ENCODE measurements around the gene HOXD11. TPM values are rescaled to one million over a fixed set of nuclear protein-coding genes. Genes with fewer than 3 reads are reported as not detected.

Gene HOXD11
- total RNA-seq, 2 experiments from 2014 or later, result not detected

- H3K27ac Mint-ChIP-seq, result peak overlapping the region; percentile 66
- H3K36me3 Mint-ChIP-seq, result peaks cover 4% of the 10 kb centered on the region
- no peaks in the 10 kb centered on the region for H3K9me3 Mint-ChIP-seq (ENCODE audit: low read depth)
- DNase-seq, result no peak
- no peak for ATAC-seq
- peaks cover 89% of the 10 kb centered on the region for H3K27me3 Mint-ChIP-seq
- peaks cover 10% of the 10 kb centered on the region for H3K4me1 Mint-ChIP-seq
- peak overlapping the region; percentile 39 for H3K4me3 Mint-ChIP-seq
- CTCF ChIA-PET, result interaction anchor here (0.9 to 3.5 kb wide), 12 partner anchors 8 to 1020 kb away, joined by 3 to 32 read pairs (median 7); no protein-coding TSS in a partner anchor
Observed at GRCh38 chr2:176128172-176128981, 21.3 kb downstream of the HOXD11 start.

- CTCF ChIA-PET, result interaction anchor here (1.0 to 3.5 kb wide), 2 partner anchors 9 to 325 kb away, joined by 3 to 24 read pairs; no protein-coding TSS in a partner anchor
- peak within 1 kb of the TSS; percentile 39 for H3K4me3 Mint-ChIP-seq
- H3K4me1 Mint-ChIP-seq, result peaks cover 10% of the 10 kb centered on the region
- H3K27me3 Mint-ChIP-seq, result peaks cover 89% of the 10 kb centered on the region
- DNase-seq, result no peak
- no peaks in the 10 kb centered on the region for H3K9me3 Mint-ChIP-seq (ENCODE audit: low read depth)
- ATAC-seq, result no peak
- peak within 1 kb of the TSS; percentile 68 for H3K27ac Mint-ChIP-seq
- H3K36me3 Mint-ChIP-seq, result peaks cover 4% of the 10 kb centered on the region
Observed at GRCh38 chr2:176128982-176129796, 22.1 kb downstream of the HOXD11 start, which contains the start of gene HOXD8. Gene HOXD8, plus strand, starts transcription at chr2:176129705. Its CDS starts 662 bp downstream, at chr2:176130367.

GRCh38 chr2:176129813-176130146, 22.7 kb downstream of the HOXD11 start:
- Mint-ChIP-seq H3K27me3 (peaks cover 89% of the 10 kb centered on the region), H3K4me3 (no peak overlapping the region), H3K9me3 (ENCODE audit: low read depth) (no peaks in the 10 kb centered on the region), H3K27ac (no peak overlapping the region), H3K4me1 (peaks cover 10% of the 10 kb centered on the region), H3K36me3 (peaks cover 4% of the 10 kb centered on the region)
- CTCF ChIA-PET, result interaction anchor here (1.0 to 1.4 kb wide), 2 partner anchors 9 to 507 kb away, joined by 3 read pairs; no protein-coding TSS in a partner anchor
- no peak for ATAC-seq
- DNase-seq, result no peak

- no peaks in the 10 kb centered on the region for H3K9me3 Mint-ChIP-seq (ENCODE audit: low read depth)
- no peak overlapping the region for H3K4me3 Mint-ChIP-seq
- no peak for ATAC-seq
- peak overlapping the region; percentile 74 for H3K27ac Mint-ChIP-seq
- peaks cover 89% of the 10 kb centered on the region for H3K27me3 Mint-ChIP-seq
- CTCF ChIA-PET, result interaction anchor here (0.9 to 2.6 kb wide), 6 partner anchors 10 to 684 kb away, joined by 3 to 12 read pairs (median 3); no protein-coding TSS in a partner anchor
- peaks cover 4% of the 10 kb centered on the region for H3K36me3 Mint-ChIP-seq
- H3K4me1 Mint-ChIP-seq, result peaks cover 10% of the 10 kb centered on the region
- DNase-seq, result no peak
Observed at GRCh38 chr2:176130147-176130956, 23.3 kb downstream of the HOXD11 start.

DNA sequence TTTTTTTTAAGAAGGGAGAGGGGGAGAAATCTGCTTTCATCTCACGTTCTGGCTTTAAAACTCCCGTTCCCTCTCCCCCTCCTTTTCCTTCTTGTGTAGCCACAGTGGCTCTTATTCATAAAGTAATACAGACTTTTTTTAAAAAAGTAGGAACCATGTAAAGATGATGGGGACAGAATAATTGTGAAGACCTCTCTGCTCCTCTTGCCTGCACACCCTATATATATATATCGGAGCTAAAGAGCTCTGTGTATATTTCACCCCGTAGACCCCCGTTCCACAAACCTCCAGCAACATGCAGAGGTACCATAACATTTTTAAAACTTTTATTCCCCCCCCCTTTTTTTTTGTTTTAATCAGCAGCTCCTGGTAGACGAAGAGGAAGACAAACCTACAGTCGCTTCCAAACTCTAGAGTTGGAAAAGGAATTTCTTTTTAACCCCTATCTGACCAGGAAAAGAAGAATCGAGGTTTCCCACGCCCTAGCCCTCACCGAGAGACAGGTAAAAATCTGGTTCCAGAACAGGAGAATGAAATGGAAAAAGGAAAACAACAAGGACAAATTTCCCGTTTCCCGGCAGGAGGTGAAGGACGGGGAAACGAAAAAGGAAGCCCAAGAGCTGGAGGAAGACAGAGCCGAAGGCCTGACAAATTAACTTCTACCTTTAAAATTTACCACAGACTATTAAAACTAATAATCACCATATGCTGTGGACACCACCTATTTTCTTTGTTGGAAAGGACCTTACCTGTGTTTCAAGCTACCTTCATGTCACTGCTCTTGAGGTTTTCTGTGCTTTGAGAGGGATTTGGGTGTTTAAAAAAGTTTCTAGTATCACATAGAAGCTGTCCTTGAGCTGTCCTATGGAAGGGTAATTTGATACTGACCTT, 24.1 kb downstream of the HOXD11 start:
- DNase-seq, result no peak
- H3K27me3 Mint-ChIP-seq, result peaks cover 89% of the 10 kb centered on the region
- H3K36me3 Mint-ChIP-seq, result peaks cover 4% of the 10 kb centered on the region
- CTCF ChIA-PET, result interaction anchor here (0.8 to 2.8 kb wide), 14 partner anchors 9 to 1017 kb away, joined by 3 to 12 read pairs (median 4); no protein-coding TSS in a partner anchor
- no peak for ATAC-seq
- no peaks in the 10 kb centered on the region for H3K9me3 Mint-ChIP-seq (ENCODE audit: low read depth)
- H3K4me1 Mint-ChIP-seq, result peaks cover 15% of the 10 kb centered on the region
- H3K27ac Mint-ChIP-seq, result peak overlapping the region; percentile 74
- no peak overlapping the region for H3K4me3 Mint-ChIP-seq

DNA sequence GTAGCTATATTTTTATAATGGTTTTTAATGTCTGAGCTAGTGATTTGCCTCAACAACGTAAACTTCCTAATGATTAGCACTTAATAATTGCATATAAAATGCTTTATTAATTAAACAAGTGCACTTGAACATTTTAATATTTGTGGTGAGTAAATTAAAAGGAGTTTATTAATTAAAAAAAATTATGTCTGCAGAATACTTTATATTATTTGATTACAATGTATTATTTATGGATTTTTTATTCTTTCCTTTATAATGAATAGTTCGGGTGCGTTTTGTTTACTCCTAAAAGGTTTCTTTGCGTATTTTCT, 24.7 kb downstream of the HOXD11 start:
- H3K27ac Mint-ChIP-seq, result no peak overlapping the region

DNA sequence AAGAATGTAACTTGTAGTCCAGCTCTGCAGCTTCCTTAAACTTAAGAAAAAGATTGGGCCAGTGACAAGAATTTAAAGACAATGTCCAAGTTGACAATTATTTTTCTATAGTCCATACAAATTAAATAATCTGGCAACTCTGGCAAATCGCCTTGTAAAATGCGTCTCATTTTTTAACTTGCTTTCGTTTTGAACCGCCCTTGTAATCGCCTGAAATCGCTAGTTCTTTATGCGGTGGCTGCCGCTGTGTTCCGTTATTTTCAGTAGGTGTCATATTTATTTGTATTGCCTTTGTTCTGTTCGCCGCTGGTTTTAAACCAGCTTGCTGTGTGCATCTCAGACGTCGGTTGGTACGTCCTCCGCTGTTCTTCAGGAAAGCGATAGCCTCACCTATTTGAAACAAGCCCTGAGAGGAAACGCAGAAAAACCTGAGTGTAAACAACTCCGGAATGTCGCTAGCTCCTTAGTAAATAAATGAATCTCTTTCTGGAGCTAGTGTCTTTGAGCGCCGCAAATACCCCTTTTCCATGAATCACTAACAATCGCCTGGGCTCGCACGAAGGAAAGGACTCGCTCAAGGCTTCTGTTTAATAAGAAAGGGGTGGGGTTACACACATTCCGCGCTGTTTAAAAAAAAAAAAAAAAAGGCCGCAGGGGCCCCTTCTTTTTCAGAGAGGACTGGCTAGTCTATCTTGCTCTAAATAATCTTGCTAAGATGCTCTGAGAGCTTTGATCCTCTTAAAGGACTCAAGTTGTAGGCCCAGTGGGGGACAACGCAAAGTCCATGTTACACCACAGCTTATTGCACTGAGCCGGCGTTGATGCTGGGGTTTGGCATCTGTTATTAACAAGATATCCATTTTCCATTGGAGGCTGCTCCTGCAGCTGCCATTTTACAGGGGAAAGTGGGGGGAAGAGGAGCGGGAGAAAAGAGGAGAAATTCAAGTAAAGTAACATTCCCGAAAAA, 25.4 kb downstream of the HOXD11 start:
- Mint-ChIP-seq H3K4me1 (peaks cover 15% of the 10 kb centered on the region), H3K27ac (no peak overlapping the region), H3K27me3 (peaks cover 88% of the 10 kb centered on the region), H3K9me3 (ENCODE audit: low read depth) (no peaks in the 10 kb centered on the region), H3K36me3 (peaks cover 4% of the 10 kb centered on the region), H3K4me3 (peak overlapping the region; percentile 61)
- ATAC-seq, result no peak
- CTCF ChIA-PET, result interaction anchor here (0.6 to 2.8 kb wide), 12 partner anchors 8 to 1016 kb away, joined by 3 to 12 read pairs (median 6); no protein-coding TSS in a partner anchor
- no peak for DNase-seq

More for the DNA sequence above, 24.7 kb downstream of the HOXD11 start:
- H3K4me1 Mint-ChIP-seq, result peaks cover 15% of the 10 kb centered on the region
- H3K4me3 Mint-ChIP-seq, result no peak overlapping the region
- no peak for DNase-seq
- peaks cover 87% of the 10 kb centered on the region for H3K27me3 Mint-ChIP-seq
- ATAC-seq, result no peak
- peaks cover 4% of the 10 kb centered on the region for H3K36me3 Mint-ChIP-seq
- CTCF ChIA-PET, result interaction anchor here (0.6 to 2.8 kb wide), 10 partner anchors 9 to 1017 kb away, joined by 3 to 12 read pairs (median 6); no protein-coding TSS in a partner anchor
- no peaks in the 10 kb centered on the region for H3K9me3 Mint-ChIP-seq (ENCODE audit: low read depth)

GRCh38 chr2:176133389-176133788, 26.3 kb downstream of the HOXD11 start:
- DNase-seq, result no peak
- Mint-ChIP-seq H3K27me3 (peaks cover 88% of the 10 kb centered on the region), H3K4me3 (no peak overlapping the region), H3K27ac (no peak overlapping the region), H3K9me3 (ENCODE audit: low read depth) (no peaks in the 10 kb centered on the region), H3K4me1 (peaks cover 15% of the 10 kb centered on the region), H3K36me3 (peaks cover 2% of the 10 kb centered on the region)
- ATAC-seq, result no peak
- CTCF ChIA-PET, result interaction anchor here (0.9 to 2.8 kb wide), 5 partner anchors 10 to 322 kb away, joined by 3 to 10 read pairs (median 7); no protein-coding TSS in a partner anchor

- CTCF ChIA-PET, result interaction anchor here (0.9 to 2.8 kb wide), 4 partner anchors 10 to 503 kb away, joined by 3 to 7 read pairs (median 6); no protein-coding TSS in a partner anchor
- ATAC-seq (no peak), DNase-seq (no peak)
- Mint-ChIP-seq H3K4me1 (peaks cover 16% of the 10 kb centered on the region), H3K4me3 (no peak overlapping the region), H3K27ac (no peak overlapping the region), H3K9me3 (ENCODE audit: low read depth) (no peaks in the 10 kb centered on the region), H3K27me3 (peaks cover 88% of the 10 kb centered on the region), H3K36me3 (no peaks in the 10 kb centered on the region)
Observed at GRCh38 chr2:176134035-176134434, 27.0 kb downstream of the HOXD11 start.

DNA sequence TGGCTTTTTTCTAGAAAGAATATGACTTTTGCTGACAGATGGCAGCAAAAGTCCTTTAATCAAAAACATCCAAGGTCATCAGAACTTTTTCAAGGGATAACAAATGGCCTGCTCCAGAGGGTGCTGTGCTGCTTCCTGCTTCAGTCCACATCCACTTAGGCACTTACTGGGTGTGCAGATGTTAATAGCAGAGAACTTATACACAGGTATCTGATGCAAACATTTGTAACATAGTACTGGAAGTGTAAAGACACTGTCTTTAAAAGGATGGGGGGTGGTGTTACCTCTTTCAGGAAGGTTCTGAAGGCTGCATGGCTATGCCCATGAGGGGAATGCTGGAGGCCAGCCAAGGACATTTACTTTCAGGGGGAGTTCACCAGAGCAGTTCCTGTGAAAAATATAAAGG, 28.0 kb downstream of the HOXD11 start:
- peaks cover 90% of the 10 kb centered on the region for H3K27me3 Mint-ChIP-seq
- H3K27ac Mint-ChIP-seq, result no peak overlapping the region
- no peaks in the 10 kb centered on the region for H3K9me3 Mint-ChIP-seq (ENCODE audit: low read depth)
- no peak overlapping the region for H3K4me3 Mint-ChIP-seq
- ATAC-seq (no peak), DNase-seq (no peak)
- peaks cover 2% of the 10 kb centered on the region for H3K36me3 Mint-ChIP-seq
- peaks cover 23% of the 10 kb centered on the region for H3K4me1 Mint-ChIP-seq
- CTCF ChIA-PET, result no interaction called here
